ENCODE data around the gene HPS4. TPM values are rescaled to one million over a fixed set of nuclear protein-coding genes. Genes with fewer than 3 reads are reported as not detected.

Gene HPS4
- total and polyA plus RNA-seq, 2 of the 8 experiments (the other 6 are each of a cell fraction or from before 2014, with no cell fraction given), result 28.0 to 35.2 TPM

- no peak for TF ChIP-seq CHD1 (IDR thresholded peaks at IDR 0.05; ENCODE audit: low read depth, low read length)
- TF ChIP-seq POLR2A (IDR thresholded peaks at IDR 0.05; ENCODE audit: control extremely low read depth in 1 of 2, low read depth in 2 of 2, low read length in 2 of 2), result no peak
- no peak for TF ChIP-seq SP1 (IDR thresholded peaks at IDR 0.05; ENCODE audit: low read depth, low read length)
- TF ChIP-seq TEAD4 (IDR thresholded peaks at IDR 0.05; ENCODE audit: low read depth, low read length), result no peak
- TF ChIP-seq TAF7 (optimal IDR thresholded peaks at IDR 0.05; ENCODE audit: borderline replicate concordance, low read depth, low read length), result no peak
- TF ChIP-seq USF2 (IDR thresholded peaks at IDR 0.05; ENCODE audit: low read length), result no peak
- no peaks in the 10 kb centered on the region for H3K23me2 ChIP-seq (ENCODE audit: low read depth, low read length)
- no peaks in the 10 kb centered on the region for H3K9me3 ChIP-seq (ENCODE audit: insufficient read depth in 2 of 2, low read depth in 1 of 2, low read length in 1 of 2)
- no peak overlapping the region for H4K8ac ChIP-seq (ENCODE audit: extremely low read depth, insufficient read depth, low read length)
- no peak overlapping the region for H3K9ac ChIP-seq (replicated peaks in 1 of 4; ENCODE audit: extremely low read depth in 1 of 4, low read depth in 3 of 4, low read length in 3 of 4)
- FAIRE-seq (no peak), DNase-seq (ENCODE audit: low read depth in 1 of 2, low spot score in 2 of 2) (no peak)
- no peak overlapping the region for H3K4ac ChIP-seq (replicated peaks; ENCODE audit: insufficient read length, low read depth, low read length)
- H2BK120ac ChIP-seq (replicated peaks; ENCODE audit: low read depth, low read length), result no peak overlapping the region
- H3K79me1 ChIP-seq (ENCODE audit: low read depth, low read length), result no peaks in the 10 kb centered on the region
- no peaks in the 10 kb centered on the region for H3K27me3 ChIP-seq (replicated peaks in 1 of 4; ENCODE audit: control insufficient read depth in 3 of 4, extremely low read depth in 1 of 4, insufficient read depth in 3 of 4, low read length in 3 of 4)
- peaks cover 0 to 4% (median 2%) of the 10 kb centered on the region in 4 experiments; a peak in 3 of 7 replicates for H3K4me1 ChIP-seq (replicated peaks in 1 of 4; ENCODE audit: control insufficient read depth in 3 of 4, insufficient read depth in 4 of 4, low read length in 3 of 4)
- H3K4me3 ChIP-seq (ENCODE audit: extremely low read depth in 1 of 4, insufficient read depth in 2 of 4, low read depth in 3 of 4, low read length in 4 of 4), result no peak overlapping the region
- no peak overlapping the region for H2BK5ac ChIP-seq (ENCODE audit: low read depth, low read length)
- no peak overlapping the region for H3K14ac ChIP-seq (ENCODE audit: insufficient read length)
- H3K56ac ChIP-seq (replicated peaks; ENCODE audit: insufficient read length, low read depth, low read length), result no peak overlapping the region
- H3K4me2 ChIP-seq (ENCODE audit: insufficient read depth in 1 of 2, low read depth in 2 of 2, low read length in 2 of 2), result no peak overlapping the region
- H3K27ac ChIP-seq (ENCODE audit: low read depth, low read length), result no peak overlapping the region
- H2AK5ac ChIP-seq (ENCODE audit: low read depth, low read length), result no peak overlapping the region
- H3K23ac ChIP-seq (ENCODE audit: insufficient read length), result no peak overlapping the region
- no peaks in the 10 kb centered on the region for H3K79me2 ChIP-seq (ENCODE audit: control insufficient read depth in 1 of 2, insufficient read depth in 2 of 2, low read length in 2 of 2)
- H4K5ac ChIP-seq (ENCODE audit: insufficient read length, low read depth, low read length), result no peak overlapping the region
- H2BK15ac ChIP-seq (ENCODE audit: low read length), result no peak overlapping the region
- H2AFZ ChIP-seq (ENCODE audit: low read length), result no peak overlapping the region
- ChIA-PET CTCF (ENCODE audit: partially characterized antibody) (interaction anchor here (0.7 to 4.5 kb wide), 19 partner anchors 11 to 247 kb away, joined by 3 to 38 read pairs (median 5); partner anchors contain the start of gene MIAT), POLR2A (ENCODE audit: partially characterized antibody) (interaction anchor here (1.2 to 3.1 kb wide), 10 partner anchors 7 to 171 kb away, joined by 3 to 13 read pairs (median 5); partner anchors contain the start of genes HPS4 and SRRD)
- 100% methylated on average over 2 of the region's 2 CpGs; no CpG with 5 or more reads in 1 of the 2 experiments for WGBS, 2 experiments (ENCODE audit: extremely low coverage in 1 of 2, insufficient coverage in 1 of 2, insufficient read length in 1 of 2, insufficient replicate concordance in 2 of 2, low coverage in 1 of 2, low lambda C conversion rate in 2 of 2, missing lambda C conversion rate in 1 of 2)
- H4K20me1 ChIP-seq (replicated peaks in 1 of 2; ENCODE audit: control insufficient read depth in 1 of 2, insufficient read depth in 2 of 2, low read length in 2 of 2), result peaks cover 0 to 4% of the 10 kb centered on the region in 2 experiments
- H4K91ac ChIP-seq (replicated peaks; ENCODE audit: insufficient read length, low read length), result no peak overlapping the region
- no peak overlapping the region for H2BK12ac ChIP-seq (ENCODE audit: low read depth, low read length)
- H3K18ac ChIP-seq (ENCODE audit: extremely low read depth, low read length), result no peak overlapping the region
- no peak overlapping the region for H2BK20ac ChIP-seq (ENCODE audit: low read length)
- H3K36me3 ChIP-seq (ENCODE audit: control insufficient read depth in 2 of 4, insufficient read depth in 4 of 4, low read length in 3 of 4), result peaks cover 29 to 79% (median 67%) of the 10 kb centered on the region in 4 experiments
These were observed 18.4 kb upstream of the HPS4 start for GRCh38 chr22:26501996-26502395.

Data from H1 (cell line).